Non-pigmented ciliary epithelial cell (primary cell): ENCODE measurements around the gene DIS3L2.
A peak's percentile ranks its signal among the peaks of the same experiment; 100 is the strongest.
"Not testable (repeated sequence)": the region's sequence is repeated elsewhere in the genome, so short reads cannot be mapped to it uniquely, and the experiment has no call there.

Experiments
- DNase-seq: peaks from one replicate; pipeline ENCODE4 v3.0.0-alpha.2; 2010; ENCODE audit warnings: low read depth

The DIS3L2 gene

DNA sequence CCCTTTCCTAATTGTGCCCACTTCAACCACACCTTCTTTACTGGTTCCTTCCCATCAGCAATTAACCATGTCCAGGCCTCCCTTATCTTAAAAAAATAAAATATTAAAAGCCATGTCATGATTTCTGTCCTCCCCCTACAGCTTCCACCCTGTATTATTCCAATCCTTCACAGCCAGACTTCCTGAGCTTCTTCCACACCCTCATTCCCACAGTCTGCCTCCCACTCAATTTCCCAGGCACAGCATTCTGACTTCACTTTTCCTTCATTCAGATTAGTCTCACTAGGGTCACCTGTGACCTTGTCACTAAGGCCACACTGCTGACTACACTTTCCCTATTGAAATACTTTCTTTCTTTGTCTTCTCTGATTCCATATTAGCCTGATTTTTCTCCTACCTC is 159.4 kb downstream of the DIS3L2 start:
- DNase-seq: no peak

DNA sequence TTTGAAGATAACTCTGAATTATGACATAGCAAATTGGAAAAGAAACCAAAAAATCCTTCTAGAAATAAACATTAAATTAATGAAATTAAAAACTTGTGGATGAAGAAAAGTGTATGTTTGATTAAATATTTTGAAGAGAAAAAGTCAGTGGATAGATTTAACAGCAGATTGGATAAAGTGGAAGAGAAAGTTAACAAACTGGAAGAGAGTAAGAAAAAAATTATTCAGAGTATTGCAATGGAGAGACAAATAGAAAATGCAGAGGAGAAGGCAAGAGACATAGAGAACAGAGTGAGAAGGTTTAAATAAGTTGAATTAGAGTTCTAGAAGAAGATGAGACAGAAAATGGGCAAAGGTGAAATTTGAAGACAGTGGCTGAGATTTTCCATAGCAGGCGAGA is 162.8 kb downstream of the DIS3L2 start:
- no peak for DNase-seq

GRCh38 chr2:232126301-232127099 is 165.0 kb downstream of the DIS3L2 start:
- DNase-seq: no peak

DNA sequence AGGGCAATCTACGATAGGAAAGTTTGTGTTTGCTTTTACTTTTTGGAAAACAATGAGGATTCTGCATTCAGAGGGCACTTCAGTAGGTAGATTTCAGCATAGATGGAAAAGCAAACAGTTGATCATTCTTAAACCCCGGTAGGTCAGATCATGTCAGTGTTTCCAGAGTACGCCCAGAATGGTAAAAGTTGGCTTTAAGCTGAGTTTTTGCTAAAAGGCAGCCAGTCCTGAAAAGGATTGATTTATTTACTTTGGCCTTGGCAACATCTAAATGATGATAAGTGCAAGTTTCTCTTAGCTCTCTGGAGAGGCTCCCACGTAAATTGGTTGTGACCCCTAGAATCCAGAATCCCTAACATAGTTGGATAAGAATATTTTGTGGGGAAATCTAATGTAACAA is 168.0 kb downstream of the DIS3L2 start:
- no peak for DNase-seq

DNA sequence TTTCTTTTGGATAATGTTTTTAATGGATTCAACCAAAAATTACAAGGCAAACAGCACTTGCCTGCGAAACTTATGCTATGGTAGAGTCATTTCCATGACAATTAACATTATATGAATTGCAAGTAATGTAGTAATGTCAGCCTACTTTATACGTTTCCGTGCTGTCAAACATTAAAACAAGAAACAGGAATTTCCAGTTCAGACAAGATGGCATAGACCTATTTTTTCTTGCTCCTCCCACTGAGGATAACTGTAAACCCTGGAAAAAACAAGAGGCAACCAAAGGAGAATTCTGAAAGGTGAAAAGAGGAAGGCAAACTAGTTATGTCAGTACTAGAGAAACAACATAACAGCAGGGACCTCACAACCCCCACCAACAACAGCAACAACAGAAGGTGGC is 170.7 kb downstream of the DIS3L2 start:
- no peak for DNase-seq

DNA sequence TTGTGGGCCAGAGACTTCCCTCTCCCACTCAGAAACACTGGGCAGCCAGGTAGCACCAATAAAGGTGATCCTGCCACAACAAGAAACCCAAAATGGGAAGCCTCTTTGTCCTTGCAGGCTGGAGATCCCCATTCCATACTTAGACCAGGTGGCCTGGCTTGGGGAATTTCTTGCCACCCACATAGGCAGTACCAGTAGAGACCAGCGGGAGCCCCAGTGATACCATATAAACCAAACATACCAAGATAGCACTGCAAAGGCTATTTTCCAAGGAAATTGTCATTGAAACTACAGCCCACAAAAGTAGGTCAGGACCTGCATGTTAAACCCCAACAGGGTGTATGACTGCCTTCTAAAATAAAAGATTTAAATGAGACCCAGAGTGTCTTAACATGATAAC is 171.6 kb downstream of the DIS3L2 start:
- no peak for DNase-seq

- no peak for DNase-seq
Observed at GRCh38 chr2:232134939-232135338, 173.4 kb downstream of the DIS3L2 start.

GRCh38 chr2:232137356-232138147 is 176.0 kb downstream of the DIS3L2 start:
- no peak for DNase-seq

- no peak for DNase-seq
Observed at GRCh38 chr2:232138441-232138840, 176.9 kb downstream of the DIS3L2 start.

GRCh38 chr2:232139171-232139594 is 177.7 kb downstream of the DIS3L2 start:
- no peak for DNase-seq

- no peak for DNase-seq
Observed at GRCh38 chr2:232139786-232140562, 178.5 kb downstream of the DIS3L2 start.

- DNase-seq: no peak
Observed at GRCh38 chr2:232141591-232141990, 180.1 kb downstream of the DIS3L2 start.

DNA sequence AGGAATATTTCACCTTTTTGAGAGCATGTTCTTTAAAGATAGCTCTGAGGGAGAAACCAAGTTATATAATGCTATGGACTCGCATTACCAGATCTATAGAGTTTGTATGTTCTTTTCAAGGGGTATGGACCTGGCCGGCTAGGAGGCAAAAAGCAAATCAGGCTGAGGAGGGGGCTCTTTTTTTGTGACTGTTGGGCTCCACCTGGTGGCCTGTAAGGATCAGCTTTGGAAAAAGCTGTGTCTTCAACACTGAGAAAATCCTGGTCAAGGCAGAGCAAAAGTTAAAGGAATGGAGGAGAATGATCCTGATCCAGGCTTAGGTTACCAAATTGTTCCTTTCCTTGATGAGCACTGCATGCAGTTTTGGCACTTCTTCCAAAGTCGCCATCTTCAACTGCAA is 180.5 kb downstream of the DIS3L2 start:
- no peak for DNase-seq

- no peak for DNase-seq
Observed at GRCh38 chr2:232142502-232142901, 181.0 kb downstream of the DIS3L2 start.

- DNase-seq: peak; percentile 50
Observed at GRCh38 chr2:232146294-232146693, 184.8 kb downstream of the DIS3L2 start.

GRCh38 chr2:232147440-232148077 is 186.0 kb downstream of the DIS3L2 start:
- no peak for DNase-seq

DNA sequence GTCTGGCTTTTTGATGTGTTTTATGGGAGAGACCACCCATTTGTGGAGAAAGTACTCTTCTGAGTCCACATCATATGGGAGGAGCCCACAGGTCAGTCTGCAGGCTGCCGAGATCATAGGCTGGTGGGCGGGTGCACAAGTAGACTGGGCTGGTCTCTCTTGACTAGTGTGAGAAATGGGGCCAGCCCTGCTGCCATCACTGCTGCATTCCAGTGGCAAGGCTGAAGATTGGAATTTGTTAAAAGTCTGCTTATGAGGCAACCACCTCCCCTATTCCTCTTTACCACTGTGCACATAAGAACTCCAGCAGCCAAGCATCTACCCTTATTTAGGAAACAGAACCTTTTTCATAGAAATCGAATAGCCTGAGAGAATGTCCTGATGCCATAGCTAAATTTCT is 200.7 kb downstream of the DIS3L2 start:
- no peak for DNase-seq

- no peak for DNase-seq
Observed at GRCh38 chr2:232170396-232170795, 208.9 kb downstream of the DIS3L2 start.

- no peak for DNase-seq
Observed at GRCh38 chr2:232174662-232175061, 213.1 kb downstream of the DIS3L2 start.

DNA sequence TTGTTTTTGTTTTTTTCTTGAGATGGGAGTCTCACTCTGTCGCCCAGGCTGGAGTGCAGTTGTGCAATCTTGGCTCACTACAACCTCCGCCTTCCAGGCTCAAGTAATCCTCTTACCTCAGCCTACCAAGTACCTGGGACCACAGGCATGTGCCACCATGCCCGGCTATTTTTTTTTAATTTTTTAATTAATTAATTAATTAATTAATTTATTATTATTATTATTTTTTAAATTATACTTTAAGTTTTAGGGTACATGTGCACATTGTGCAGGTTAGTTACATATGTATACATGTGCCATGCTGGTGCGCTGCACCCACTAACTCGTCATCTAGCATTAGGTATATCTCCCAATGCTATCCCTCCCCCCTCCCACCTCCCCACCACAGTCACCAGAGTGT is 215.1 kb downstream of the DIS3L2 start:
- not testable (repeated sequence) for DNase-seq

- DNase-seq: no peak
Observed at GRCh38 chr2:232183279-232183678, 221.8 kb downstream of the DIS3L2 start.

- no peak for DNase-seq
Observed at GRCh38 chr2:232184346-232184745, 222.8 kb downstream of the DIS3L2 start.
